CD4-positive, alpha-beta T cell treated with Interleukin-12 subunit alpha and Interleukin-12 subunit beta, for 1 hour (primary cell): ENCODE results near the gene MAPK13.
"Not testable (repeated sequence)": the region's sequence is repeated elsewhere in the genome, so short reads cannot be mapped to it uniquely, and the experiment has no call there.

Source experiments
- DNase-seq: peaks from one replicate; pipeline ENCODE4 v3.0.0-alpha.2; 2020

Gene MAPK13

DNA sequence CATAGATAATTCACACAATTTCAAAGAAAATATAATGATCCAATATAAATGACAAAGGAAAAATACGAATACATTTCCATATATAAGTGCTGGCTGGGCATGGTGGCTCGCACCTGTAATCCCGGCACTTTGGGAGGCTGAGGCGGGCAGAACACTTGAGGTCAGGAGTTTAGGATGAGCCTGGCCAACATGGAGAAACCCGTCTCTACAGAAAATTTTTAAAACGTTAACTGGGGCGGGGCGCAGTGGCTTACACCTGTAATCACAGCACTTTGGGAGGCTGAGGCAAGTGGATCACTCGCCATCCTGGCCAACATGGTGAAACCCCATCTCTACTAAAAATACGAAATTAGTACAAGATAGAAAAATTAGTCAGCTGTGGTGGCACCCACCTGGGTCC is 14.9 kb upstream of the MAPK13 start:
- DNase-seq: no peak

DNA sequence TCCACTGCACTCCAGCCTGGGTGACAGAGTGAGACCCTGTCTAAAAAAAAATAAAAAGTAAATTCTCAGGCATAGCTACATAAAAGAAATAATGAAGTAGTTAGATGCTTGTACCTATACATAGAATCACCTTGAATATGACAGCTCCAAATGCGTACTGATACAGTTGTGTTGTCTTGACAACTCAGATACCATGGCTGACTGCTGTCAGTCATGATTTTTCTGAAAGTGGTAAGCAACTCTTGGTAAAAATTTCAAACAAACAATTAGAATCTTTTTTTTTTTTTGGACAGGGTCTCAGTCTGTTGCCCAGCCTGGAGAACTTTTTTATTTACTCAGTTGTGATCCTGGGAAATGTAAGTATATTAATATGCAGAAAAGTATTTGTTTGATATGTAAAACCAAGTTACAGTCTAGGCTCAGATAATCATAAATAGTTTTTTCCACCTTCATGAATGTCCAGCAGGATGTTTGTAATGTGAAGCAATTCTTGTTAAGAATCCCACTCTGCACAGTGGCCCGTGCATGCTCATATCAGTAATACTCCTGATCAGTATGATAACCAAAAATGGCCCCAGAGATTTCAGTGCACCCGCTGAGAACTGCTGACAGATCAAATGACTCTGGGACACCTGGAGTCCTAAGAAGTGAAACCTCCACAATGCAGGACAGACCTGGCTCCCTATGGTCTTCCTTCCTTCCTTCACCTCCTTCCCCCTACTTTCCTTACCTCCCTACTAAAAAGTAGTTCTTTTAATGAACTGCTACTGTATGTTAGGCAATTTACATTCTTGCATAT is 14.0 kb upstream of the MAPK13 start:
- no peak for DNase-seq

DNA sequence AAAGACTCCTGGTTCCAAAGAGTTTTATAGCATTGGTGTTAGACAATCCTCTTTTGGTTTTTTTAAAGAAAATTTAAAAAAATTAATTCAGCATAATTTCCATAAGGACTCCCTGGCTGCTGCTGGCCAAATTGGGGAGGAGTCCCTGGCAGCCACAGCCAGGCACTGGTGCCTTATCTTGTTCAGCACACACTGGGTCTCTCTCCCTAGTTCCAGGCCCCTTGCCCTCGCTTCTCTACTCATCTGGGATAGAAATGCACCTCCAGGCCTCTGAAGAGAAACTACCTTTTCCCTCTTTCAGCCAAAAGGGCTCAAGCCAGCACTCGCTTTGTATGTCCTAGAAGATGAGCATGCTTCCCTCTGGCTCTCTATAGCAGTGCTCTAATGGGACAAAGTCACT is 13.4 kb upstream of the MAPK13 start:
- no peak for DNase-seq

DNA sequence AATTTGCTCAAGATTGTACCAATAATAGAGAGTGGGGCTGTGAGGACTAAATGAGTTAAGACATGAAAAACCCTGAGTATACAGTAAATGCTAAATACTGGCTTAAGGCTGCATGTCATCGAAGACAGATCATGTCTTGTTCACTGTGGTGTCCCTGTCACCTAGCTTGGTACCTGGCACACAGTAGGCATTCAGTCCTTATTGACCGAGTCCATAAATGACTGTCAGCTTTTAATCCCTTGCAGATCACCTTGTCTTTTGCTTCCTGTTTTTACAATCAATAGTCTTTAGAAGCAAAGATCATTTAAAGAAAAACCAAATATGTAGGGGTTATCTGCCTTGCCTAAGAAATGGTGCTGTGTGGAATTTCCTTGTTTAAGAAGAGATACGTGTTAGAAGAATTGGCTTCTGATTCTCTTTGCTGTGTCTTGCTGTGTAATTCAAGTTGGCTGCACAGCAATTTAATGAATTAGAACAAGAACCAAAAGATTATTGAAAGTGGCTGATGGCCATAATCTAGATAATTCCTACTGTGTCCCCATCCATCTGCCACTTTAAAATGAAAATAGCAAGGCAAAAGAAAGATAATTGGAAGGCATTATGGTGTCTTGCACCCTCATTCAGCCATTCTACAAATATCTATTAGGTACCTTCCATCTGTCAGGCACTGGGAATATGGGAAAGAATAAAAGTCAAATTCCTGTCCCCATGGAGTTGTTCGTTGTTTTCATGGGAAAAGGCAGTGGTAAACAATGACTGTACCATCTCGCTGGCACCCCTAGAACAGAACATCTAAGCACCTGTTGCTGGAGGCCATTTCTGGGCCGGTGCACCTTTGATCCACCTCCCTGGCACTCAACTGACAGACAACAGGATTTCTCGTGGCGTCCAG is 12.4 kb upstream of the MAPK13 start:
- no peak for DNase-seq

DNA sequence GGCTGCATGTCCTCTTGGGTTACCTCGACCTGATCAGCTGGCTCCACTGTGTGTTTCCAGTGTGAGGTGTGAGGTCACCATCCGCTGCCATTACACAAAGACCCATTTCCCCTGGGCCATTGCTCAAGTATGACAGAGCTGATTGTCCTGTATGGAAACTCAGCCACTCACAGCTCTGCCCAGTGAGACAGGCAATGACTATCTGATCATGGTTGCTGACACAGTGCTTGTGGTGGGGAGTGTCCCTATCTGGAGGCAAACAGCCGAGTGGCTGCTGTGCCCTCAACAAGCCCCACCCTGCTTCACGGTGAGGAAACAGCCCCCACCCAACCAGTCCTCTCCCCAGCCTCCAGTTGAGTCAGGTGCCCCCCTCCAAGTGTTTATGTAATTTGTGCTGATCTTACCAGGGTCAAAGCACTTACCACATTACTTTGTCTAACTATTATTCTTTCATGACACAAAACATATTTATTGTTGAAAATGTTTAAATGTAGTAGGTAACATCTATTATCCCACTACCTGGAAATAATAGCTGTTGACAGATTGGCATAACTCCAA is 11.7 kb upstream of the MAPK13 start:
- DNase-seq: peak; percentile 85

DNA sequence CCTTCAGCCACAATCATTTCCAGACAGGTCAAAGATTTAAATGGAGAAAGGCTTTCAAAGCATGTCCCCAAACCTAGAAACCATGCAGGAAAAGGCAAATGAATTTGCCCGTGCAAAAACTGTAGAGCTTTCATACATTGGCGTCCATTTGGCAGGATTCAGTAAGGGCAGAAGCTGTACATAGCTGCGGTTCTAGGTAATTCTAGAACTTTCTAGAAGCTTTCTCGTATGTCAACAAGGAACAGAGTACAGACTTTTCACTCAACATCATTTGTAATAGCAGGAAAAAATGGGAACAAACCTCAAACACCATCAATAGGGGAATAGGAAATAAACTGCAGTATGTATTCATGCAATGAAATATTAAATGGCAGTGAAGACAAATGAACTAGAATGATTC is 11.1 kb upstream of the MAPK13 start:
- no peak for DNase-seq

DNA sequence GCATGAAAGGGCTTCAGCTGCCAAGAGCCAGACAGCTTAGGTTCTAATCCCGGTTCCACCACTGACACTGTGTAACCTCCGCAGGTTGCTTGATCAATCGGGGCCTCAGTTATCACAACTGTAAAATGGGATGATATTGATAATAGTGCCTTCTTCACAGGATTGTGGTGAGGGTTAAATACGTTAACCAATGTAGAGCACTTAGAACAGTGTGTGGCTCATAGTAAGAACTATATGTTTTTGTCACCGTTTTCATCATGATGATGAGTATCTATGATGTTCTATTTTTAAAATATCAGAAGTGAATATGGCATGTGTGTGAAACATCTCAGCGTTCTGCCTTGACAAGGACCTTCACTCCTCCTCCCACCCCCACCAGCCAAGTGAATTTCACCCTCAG is 10.3 kb upstream of the MAPK13 start:
- DNase-seq: no peak

DNA sequence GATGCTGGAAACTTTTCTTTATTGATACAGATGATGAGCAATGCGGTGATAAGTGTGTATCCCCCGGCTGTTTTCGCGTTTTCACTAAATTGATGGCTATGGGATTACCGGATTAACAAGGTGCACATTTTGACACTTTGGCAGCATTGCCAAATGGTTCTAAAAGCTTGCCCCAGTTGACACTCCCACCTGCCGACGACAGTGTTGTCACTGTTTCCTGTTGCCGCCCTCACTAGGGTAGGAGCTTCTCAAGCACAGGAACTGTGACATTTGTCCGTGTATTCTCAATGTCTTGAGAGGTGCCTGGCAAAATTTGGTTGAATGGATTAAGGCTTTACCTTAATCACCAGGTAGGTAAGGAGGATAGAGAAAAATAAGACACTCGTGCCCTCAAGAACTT is 9.8 kb upstream of the MAPK13 start:
- peak; percentile 85 for DNase-seq

DNA sequence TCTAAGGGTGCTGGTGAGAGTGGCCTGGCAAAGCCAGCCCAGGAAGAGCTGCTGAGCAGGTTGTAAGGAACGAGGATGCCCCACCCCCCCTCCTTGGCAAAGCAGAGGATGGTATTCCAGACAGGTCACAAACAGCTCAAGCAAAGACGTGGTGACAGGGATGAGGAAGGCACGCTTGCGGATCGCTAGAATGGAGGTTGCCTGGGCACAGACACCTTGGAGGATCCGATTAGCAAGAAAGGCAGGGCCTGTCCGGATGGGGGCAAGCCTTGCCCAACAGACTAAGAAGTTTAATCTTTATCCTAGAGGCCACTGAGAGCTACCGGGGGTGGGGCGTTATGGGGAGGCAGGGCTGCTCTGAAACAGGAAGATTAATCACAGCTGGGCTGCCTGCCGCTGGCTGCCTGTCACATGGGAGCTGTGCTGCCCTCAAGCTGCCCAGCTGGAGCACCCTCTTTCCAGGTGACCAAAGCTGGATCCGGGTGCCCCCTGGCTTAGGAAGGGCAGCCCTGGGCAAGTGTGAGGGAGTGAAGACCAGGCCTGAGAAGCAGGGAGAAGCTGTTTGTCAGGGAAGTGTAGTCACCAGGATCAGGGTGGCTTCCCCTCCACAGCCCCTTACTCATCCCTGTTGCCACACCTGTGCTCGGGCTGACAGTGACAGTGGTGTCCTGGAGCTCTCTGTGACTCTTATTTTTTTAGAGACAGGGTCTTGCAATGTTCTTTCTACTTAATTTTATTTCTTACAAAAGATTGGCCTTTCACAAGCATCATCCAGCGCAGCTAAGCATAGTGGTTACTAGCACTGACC is 9.1 kb upstream of the MAPK13 start:
- DNase-seq: peak; percentile 69

DNA sequence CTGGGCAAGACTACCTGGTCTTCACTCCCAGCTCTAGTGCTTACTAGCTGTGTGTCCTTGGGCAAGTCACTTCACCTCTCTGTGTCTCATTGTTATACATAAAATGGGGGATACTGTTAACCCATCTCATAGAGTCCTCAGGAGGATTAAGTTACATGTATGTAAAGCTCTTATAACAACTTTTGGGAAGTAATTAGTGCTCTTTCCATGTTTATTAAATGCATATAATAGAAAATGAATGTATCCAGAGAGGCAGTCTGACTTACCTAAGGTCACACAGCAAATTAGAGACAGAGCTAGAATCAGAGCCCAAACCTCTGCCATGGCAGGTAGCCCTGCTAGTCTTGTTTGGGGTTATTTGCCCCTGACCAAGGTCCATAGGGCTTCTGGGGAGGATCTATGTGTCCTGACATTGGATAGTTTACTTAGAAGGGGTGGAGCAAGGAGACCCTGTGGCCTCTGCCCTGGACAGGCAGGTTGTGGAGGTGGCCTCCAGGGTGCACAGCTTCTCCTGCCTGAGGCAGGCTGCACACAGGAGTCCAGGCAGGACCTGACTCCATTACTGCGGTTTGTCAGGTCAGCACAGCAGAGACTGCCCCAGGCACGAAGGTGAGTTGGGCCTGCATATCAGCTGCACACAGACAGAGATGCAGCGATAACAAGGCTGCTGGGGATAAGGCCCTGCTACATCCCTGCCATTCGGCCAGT is 8.4 kb upstream of the MAPK13 start:
- DNase-seq: no peak

DNA sequence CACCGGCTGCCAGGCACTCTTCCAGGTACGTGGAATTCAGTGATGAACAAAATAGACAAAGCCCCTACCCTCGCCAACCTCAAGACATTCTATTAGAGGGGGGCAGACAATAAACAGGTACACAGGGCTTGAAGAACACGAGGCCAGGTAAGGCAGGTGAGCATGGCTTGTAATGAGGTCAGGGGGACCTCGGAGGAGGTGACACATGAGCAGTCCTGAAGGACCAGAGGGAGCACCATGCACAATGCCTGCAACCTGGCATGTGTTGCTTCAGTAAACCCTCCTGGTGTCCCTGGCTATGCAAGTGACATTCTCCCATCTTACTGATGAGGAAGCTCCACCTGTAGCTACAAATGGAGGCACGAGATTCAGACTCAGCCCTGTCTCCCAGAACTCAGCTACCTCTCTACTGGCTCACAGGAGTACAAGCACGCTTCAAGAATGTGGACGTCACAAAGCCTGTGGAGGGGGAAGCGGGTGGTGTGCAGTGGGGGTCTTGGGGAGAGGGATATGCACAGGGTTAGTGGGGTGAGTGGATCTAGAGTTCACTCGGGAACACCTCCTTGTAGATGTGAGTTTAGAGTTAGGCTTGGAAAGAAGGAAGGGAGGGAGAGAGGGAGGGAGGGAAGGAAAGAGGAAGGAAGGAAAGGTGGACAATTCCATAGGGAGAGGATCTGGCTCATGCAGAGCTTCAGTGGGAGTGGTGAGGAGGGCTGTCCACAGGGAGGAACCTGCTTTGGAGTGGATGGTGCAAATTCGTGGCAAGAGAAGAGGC is 7.6 kb upstream of the MAPK13 start:
- DNase-seq: no peak

DNA sequence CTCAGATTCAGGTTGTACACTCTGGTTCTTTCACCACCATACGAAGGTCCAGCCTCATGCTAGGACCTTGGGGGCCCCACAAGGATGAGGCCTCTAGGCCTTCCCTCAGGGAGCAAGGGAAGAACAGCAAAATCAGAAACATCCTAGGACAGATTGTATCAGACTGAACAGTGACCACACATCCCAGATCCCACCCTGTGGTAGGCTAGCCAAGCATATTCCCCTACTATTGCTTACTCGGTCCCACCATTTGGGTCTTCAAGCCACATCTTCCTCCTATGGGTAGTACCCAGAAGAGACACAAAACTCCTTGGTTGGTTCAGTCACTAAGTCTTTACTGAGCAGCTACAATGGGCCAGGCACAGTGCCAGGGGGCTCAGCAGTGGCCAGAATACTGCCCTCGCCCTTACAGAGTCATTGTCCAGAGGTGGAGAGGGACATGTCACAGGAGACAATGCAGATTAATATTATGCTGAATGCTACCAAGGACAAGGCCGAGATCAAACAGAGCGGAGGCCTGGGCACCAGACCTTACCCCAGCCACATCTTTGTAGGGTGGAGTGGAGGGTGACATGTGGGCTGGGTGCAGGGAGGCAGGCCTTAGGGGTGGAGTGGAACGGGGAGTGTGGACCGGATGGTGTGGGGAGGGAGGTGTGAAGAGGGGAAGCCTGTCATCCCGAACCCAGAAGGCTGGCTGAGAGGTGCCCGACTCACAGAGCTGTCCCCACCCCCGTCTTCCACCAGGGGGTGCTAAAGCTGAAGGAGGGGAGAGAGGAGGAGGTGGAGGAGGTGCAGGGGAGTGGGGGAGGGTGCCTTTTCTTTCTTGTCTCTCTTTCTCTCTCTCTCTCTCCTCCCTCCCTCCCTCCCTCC is 6.8 kb upstream of the MAPK13 start:
- DNase-seq: peak; percentile 95

DNA sequence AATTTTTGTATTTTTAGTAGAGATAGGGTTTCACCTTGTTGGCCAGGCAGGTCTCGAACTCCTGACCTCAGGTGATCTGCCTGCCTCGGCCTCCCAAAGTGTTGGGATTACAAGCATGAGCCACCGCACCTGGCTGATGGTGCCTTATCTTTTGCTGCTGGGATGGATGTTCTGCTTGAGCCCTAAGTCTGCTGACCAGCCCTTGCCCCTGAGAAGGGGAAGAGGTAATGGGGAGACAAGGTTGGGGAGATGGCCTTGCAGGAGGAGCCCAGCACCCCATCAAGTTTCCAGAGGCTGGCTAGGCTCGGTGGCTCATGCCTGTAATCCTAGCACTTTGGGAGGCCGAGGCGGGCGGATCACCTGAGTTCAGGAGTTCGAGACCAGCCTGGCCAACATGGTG is 6.0 kb upstream of the MAPK13 start:
- DNase-seq: not testable (repeated sequence)

DNA sequence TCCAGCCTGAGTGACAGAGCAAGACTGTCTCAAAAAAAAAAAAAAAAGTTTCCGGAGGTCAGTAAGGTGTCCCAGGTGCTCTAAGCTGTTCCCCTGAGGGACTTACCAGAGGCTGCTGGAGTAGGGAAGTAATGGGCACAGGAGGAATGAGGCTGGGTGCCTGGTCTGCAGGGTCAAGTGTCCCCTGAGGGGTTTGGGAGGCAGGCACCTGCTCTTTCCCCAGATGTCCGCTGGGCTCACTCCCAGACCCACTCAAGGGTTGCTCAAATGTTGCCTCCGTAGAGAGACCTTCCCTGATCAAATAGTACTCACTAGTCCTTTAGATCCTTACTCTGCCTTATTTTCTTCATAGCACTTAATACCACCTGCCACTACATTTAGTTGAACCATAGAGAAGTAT is 5.4 kb upstream of the MAPK13 start:
- no peak for DNase-seq

DNA sequence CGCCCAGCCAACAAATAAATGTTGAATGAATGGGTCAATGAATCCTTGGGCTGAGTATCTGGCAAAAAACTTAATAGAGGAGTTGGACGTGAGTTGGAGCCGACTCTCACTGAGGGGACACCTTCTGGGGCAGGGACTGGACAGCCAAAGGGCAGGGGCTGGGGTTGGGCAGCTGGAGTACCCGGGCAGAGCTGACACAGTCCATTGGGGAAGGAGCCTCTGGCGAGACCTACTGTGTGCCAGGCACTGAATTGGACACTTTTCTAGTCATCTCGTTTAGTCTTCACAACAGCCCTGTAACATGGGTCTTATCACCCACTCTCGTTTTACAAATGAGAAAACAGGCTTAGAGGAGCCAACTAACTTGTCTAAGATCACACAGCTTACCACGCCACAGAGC is 4.7 kb upstream of the MAPK13 start:
- DNase-seq: no peak

DNA sequence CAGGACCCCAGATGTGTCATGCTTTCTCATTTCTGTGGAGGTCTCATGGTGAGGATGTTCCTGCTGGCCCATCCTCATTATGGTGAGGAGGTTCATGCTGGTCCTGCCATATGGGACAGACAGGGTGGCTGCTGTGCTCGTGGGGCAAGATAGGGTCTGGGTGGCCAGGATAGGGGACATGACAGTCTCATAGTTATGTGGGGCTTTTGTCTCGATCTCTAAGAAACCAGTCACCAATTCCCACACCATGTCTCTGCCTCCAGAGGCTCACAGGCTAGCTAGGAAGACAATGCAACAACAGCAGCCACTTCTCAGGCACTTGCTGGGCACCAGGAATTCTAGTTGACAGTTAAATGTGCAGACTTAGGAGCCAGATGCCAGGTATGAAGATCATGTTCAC is 4.2 kb upstream of the MAPK13 start:
- no peak for DNase-seq

DNA sequence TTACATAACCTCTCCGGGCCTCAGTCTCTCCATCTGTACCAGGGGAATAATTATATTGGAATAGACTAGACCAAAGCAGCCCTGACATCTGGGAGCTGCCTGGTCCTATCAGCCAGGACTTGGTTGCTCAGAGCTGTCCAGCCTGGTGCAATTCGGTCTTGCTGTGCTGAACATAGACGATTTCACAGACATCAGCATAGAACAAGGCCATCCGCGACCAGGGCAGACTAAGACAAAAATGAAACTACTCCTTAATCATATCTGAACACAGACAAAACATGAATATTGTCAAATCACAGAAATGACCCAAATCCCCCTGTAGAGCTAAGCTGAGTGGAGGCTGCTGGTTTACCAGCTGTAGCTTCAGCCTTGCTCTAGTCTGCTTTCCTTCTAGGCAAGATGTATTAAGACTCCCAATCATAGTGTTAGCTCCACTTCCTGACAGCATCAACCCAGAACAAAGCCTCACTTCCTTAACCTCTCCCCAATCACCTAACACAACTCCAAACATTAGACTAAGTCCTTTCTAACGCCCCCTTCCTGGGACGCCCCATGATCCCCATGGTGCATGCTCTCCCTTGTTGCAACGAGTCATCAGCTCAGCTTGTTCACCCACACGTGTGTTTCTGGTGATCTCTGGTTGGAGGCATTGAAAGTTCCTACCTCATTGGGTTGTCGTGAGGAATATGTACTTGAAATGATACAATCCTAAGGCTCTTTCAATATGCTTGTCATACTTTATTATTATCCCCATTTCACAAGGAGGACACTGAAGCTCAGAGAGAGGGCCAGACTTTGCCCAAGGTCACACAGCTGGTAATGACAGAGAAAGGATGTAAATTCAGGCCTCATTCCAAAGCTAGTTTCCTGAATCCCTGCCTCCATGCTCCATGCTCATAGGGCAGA is 3.5 kb upstream of the MAPK13 start:
- no peak for DNase-seq

DNA sequence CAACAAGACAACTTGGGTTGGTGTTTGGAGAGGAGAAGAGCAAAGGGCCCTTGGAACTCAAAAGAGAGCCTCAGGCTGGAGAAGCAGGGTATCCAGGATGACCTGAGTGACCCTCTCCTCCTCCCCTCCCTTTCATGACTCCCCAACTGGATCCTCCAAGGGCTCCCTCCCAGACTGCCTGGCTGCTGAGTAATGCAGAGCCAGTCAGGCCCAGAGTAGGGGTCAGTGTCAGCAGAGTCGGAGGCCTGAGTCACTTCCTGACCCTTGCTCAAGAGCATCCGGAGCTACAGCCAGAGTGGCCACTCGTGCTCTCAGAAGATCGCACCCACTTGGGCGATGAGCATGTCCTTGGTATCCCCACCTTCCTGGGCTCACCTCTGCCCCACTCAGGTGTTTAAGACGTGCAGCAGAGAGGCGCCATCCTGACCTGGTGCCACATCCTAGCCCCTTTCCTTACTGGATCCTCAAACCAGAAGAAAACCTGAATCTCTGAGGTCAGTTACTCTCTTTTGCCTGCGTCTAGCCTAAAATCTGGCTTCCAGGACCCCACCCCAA is 2.8 kb upstream of the MAPK13 start:
- no peak for DNase-seq

DNA sequence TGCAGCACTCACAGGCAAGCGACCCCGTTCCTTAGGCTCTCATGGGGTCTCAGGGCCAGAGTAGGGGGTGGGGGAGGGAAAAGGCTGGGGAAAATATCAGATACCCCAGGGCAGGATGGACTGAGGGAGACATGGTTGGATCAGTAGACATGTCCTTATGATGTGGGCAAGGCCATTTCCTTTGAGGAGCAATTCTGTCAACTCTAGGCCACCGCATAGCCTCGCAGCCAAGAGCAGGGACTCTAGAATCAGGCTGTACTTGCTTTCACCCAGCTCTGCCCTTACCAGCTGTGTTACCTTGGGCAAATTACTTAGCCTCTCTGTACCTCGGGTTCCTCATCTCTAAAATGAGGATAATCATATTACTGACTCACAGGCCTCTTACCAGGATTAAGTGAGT is 2.2 kb upstream of the MAPK13 start:
- DNase-seq: no peak
